GM23338 (cell line): Measurements from ENCODE around the gene CADPS.

ENCODE experiments used
- CREB1 ChIP-seq: fragments of 250-450 bp; sonication (Bioruptor Pico); IDR thresholded peaks from 2 replicates; pipeline ENCODE4 v1.5.0; 2020; ENCODE audit warnings: low read depth, mild to moderate bottlenecking, moderate library complexity
- EZH2 ChIP-seq: fragments of 200-600 bp; sonication (generic); IDR thresholded peaks from one replicate; pipeline ENCODE4 v1.8.0; 2017; ENCODE audit warnings: antibody characterized with exemption, mild to moderate bottlenecking, low read depth; ENCODE audit not compliant: unreplicated experiment
- EZH2phosphoT487 ChIP-seq: fragments of 200-600 bp; sonication (generic); IDR thresholded peaks from one replicate; pipeline ENCODE4 v1.8.1; 2018; ENCODE audit warnings: antibody characterized with exemption; ENCODE audit not compliant: unreplicated experiment
- JUNB ChIP-seq: IDR thresholded peaks from one replicate; pipeline ENCODE4 v1.6.1; 2016; ENCODE audit warnings: antibody characterized with exemption; ENCODE audit not compliant: unreplicated experiment
- NANOG ChIP-seq: IDR thresholded peaks from 2 replicates; pipeline ENCODE4 v1.6.1; 2016; ENCODE audit warnings: antibody characterized with exemption, borderline replicate concordance
- POLR2AphosphoS5 ChIP-seq: IDR thresholded peaks from 2 replicates; pipeline ENCODE4 v1.6.1; 2016; ENCODE audit warnings: antibody characterized with exemption, low read depth
- STAT1 ChIP-seq: IDR thresholded peaks from one replicate; pipeline ENCODE4 v1.6.1; 2016; ENCODE audit warnings: antibody characterized with exemption; ENCODE audit not compliant: unreplicated experiment
- ZNF331 ChIP-seq: fragments of 250-450 bp; sonication (Bioruptor Pico); IDR thresholded peaks from 2 replicates; pipeline ENCODE4 v1.5.0; 2020; ENCODE audit warnings: low read depth, mild to moderate bottlenecking, moderate library complexity
- TF ChIP-seq, protein P1 (sequence below), 2 experiments: fragments of 200-600 bp in 1 of 2; sonication (generic) in 1 of 2; conservative IDR thresholded peaks; 2 replicates each; pipeline versions ENCODE4 v1.5.1 to v1.6.1; 2016 to 2017; ENCODE audit warnings: antibody characterized with exemption in 2 of 2, low read depth in 2 of 2, mild to moderate bottlenecking in 2 of 2, moderate library complexity in 1 of 2
- TF ChIP-seq, protein P2 (sequence below): IDR thresholded peaks from 2 replicates; pipeline ENCODE4 v1.6.1; 2016; ENCODE audit warnings: antibody characterized with exemption
- TF ChIP-seq, protein P3 (sequence below): IDR thresholded peaks from one replicate; pipeline ENCODE4 v1.6.1; 2018; ENCODE audit warnings: antibody characterized with exemption; ENCODE audit not compliant: unreplicated experiment

DNA sequence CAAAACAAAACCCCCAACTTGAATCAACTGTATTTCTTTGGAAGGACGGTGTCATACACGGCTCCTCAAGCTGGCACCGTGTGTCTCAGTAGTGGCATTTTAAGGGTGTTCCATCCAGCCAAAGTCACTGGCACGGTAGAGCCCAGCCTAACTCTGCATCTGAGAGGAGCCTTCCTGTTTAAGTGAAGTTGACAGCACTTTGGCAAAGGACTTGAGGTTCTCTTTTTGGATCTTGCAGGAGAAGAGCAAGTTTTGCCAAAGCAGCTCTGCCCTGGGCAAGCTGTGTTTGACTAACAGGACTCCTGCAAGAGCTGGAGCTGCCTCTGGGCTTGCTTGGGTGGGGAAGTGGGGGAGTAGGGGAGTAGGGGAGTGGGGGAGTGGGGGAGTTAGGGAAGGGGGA, 392.3 kb downstream of the CADPS start:
- TF ChIP-seq, protein P1, sequence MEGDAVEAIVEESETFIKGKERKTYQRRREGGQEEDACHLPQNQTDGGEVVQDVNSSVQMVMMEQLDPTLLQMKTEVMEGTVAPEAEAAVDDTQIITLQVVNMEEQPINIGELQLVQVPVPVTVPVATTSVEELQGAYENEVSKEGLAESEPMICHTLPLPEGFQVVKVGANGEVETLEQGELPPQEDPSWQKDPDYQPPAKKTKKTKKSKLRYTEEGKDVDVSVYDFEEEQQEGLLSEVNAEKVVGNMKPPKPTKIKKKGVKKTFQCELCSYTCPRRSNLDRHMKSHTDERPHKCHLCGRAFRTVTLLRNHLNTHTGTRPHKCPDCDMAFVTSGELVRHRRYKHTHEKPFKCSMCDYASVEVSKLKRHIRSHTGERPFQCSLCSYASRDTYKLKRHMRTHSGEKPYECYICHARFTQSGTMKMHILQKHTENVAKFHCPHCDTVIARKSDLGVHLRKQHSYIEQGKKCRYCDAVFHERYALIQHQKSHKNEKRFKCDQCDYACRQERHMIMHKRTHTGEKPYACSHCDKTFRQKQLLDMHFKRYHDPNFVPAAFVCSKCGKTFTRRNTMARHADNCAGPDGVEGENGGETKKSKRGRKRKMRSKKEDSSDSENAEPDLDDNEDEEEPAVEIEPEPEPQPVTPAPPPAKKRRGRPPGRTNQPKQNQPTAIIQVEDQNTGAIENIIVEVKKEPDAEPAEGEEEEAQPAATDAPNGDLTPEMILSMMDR (conservative IDR thresholded peaks at IDR 0.05; ENCODE audit: low read depth in 2 of 2) = no peak
- TF ChIP-seq POLR2AphosphoS5 (no peak), EZH2phosphoT487 (no peak), NANOG (no peak), JUNB (no peak), EZH2 (no peak), CREB1 (CRISPR knock-in tag) (no peak), ZNF331 (CRISPR knock-in tag) (no peak), STAT1 (no peak)
- TF ChIP-seq, protein P2, sequence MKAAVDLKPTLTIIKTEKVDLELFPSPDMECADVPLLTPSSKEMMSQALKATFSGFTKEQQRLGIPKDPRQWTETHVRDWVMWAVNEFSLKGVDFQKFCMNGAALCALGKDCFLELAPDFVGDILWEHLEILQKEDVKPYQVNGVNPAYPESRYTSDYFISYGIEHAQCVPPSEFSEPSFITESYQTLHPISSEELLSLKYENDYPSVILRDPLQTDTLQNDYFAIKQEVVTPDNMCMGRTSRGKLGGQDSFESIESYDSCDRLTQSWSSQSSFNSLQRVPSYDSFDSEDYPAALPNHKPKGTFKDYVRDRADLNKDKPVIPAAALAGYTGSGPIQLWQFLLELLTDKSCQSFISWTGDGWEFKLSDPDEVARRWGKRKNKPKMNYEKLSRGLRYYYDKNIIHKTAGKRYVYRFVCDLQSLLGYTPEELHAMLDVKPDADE = no peak
- TF ChIP-seq, protein P3, sequence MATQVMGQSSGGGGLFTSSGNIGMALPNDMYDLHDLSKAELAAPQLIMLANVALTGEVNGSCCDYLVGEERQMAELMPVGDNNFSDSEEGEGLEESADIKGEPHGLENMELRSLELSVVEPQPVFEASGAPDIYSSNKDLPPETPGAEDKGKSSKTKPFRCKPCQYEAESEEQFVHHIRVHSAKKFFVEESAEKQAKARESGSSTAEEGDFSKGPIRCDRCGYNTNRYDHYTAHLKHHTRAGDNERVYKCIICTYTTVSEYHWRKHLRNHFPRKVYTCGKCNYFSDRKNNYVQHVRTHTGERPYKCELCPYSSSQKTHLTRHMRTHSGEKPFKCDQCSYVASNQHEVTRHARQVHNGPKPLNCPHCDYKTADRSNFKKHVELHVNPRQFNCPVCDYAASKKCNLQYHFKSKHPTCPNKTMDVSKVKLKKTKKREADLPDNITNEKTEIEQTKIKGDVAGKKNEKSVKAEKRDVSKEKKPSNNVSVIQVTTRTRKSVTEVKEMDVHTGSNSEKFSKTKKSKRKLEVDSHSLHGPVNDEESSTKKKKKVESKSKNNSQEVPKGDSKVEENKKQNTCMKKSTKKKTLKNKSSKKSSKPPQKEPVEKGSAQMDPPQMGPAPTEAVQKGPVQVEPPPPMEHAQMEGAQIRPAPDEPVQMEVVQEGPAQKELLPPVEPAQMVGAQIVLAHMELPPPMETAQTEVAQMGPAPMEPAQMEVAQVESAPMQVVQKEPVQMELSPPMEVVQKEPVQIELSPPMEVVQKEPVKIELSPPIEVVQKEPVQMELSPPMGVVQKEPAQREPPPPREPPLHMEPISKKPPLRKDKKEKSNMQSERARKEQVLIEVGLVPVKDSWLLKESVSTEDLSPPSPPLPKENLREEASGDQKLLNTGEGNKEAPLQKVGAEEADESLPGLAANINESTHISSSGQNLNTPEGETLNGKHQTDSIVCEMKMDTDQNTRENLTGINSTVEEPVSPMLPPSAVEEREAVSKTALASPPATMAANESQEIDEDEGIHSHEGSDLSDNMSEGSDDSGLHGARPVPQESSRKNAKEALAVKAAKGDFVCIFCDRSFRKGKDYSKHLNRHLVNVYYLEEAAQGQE = no peak
